Measurements from ENCODE around the gene SCCPDH.

SCCPDH gene

DNA sequence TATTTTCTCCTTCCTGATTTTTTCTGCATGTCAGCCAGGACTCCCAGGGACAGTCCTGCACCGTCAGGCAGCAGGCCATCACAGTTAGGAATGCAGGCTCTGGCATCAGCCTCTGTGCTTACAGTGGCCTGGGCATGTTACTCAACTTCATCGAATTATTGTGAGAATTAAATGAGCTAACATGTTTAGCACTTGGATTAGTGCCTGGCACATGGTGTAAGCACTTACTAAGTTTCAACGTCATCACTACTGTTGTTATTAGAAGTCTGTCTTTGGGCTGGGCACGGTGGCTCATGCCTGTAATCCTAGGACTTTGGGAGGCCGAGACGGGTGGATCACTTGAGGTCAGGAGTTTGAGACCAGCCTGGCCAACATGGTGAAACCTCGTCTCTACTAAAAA lies 45.1 kb downstream of the SCCPDH start:
- H3K4me3 ChIP-seq (ENCODE audit: low read depth, low read length) = no peak overlapping the region
- DNase-seq (ENCODE audit: low read depth) = no peak
- TF ChIP-seq, protein P1, sequence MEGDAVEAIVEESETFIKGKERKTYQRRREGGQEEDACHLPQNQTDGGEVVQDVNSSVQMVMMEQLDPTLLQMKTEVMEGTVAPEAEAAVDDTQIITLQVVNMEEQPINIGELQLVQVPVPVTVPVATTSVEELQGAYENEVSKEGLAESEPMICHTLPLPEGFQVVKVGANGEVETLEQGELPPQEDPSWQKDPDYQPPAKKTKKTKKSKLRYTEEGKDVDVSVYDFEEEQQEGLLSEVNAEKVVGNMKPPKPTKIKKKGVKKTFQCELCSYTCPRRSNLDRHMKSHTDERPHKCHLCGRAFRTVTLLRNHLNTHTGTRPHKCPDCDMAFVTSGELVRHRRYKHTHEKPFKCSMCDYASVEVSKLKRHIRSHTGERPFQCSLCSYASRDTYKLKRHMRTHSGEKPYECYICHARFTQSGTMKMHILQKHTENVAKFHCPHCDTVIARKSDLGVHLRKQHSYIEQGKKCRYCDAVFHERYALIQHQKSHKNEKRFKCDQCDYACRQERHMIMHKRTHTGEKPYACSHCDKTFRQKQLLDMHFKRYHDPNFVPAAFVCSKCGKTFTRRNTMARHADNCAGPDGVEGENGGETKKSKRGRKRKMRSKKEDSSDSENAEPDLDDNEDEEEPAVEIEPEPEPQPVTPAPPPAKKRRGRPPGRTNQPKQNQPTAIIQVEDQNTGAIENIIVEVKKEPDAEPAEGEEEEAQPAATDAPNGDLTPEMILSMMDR (IDR thresholded peaks at IDR 0.05; ENCODE audit: low read depth, low read length) = no peak
- TF ChIP-seq MAX (IDR thresholded peaks at IDR 0.05; ENCODE audit: low read depth, low read length) (no peak), MYC (IDR thresholded peaks at IDR 0.05; ENCODE audit: low read depth, low read length) (no peak), POLR2A (IDR thresholded peaks at IDR 0.05; ENCODE audit: extremely low read depth, insufficient read length) (no peak)

DNA sequence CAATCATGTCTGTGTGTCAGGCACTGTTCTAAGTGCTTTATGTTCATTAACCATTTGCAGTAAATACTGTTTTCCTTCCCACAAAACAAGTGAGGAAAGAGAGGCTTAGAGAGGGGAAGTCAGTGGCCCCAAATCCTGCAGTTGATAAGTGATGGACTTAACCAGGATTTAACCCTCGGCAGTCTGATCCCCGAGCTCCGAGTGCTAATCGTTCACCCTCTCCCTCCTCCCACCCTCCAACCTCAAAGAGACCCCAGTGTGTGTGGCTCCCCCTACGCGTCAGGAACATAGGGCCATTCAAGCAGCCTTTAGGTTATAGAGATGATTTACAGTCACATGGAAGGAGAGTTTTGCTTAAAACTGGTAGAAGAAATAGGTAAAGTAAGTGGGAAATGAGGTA lies 47.2 kb downstream of the SCCPDH start:
- TF ChIP-seq POLR2A (IDR thresholded peaks at IDR 0.05; ENCODE audit: extremely low read depth, insufficient read length) (no peak), MYC (IDR thresholded peaks at IDR 0.05; ENCODE audit: low read depth, low read length) (no peak)
- TF ChIP-seq, protein P1 (IDR thresholded peaks at IDR 0.05; ENCODE audit: low read depth, low read length) = no peak
- DNase-seq (ENCODE audit: low read depth) = no peak
- no peak overlapping the region for H3K4me3 ChIP-seq (ENCODE audit: low read depth, low read length)

GRCh38 chr1:246772686-246773085 lies 48.5 kb downstream of the SCCPDH start:
- no peak overlapping the region for H3K4me3 ChIP-seq (ENCODE audit: low read depth, low read length)
- DNase-seq (ENCODE audit: low read depth) = no peak
- TF ChIP-seq MAX (IDR thresholded peaks at IDR 0.05; ENCODE audit: low read depth, low read length) = no peak
- TF ChIP-seq, protein P1 (IDR thresholded peaks at IDR 0.05; ENCODE audit: low read depth, low read length) = no peak
- TF ChIP-seq POLR2A (IDR thresholded peaks at IDR 0.05; ENCODE audit: extremely low read depth, insufficient read length) = no peak
- TF ChIP-seq MYC (IDR thresholded peaks at IDR 0.05; ENCODE audit: low read depth, low read length) = no peak

DNA sequence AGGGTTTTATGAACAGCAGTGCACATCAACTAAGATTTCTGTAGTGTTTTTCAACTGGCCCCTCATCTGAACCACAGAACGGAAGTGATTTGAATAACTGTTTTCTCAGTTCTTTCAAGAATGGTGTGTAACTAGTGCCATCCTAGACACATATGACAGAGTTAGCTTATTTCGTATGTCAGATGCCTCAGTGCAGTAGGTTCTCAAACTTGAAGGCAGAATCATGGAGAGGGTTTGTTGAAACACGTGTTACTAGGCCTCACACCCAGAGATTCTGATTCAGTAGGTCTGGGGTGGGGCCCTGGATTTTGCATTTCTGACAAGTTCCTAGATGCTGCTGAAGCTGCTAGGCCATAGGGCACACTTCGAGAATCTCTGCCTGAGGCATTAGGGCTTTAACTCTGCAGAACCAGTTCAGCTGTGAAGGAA lies 49.0 kb downstream of the SCCPDH start:
- TF ChIP-seq MAX (IDR thresholded peaks at IDR 0.05; ENCODE audit: low read depth, low read length) = no peak
- TF ChIP-seq, protein P1 (IDR thresholded peaks at IDR 0.05; ENCODE audit: low read depth, low read length) = no peak
- no peak for TF ChIP-seq POLR2A (IDR thresholded peaks at IDR 0.05; ENCODE audit: extremely low read depth, insufficient read length)
- TF ChIP-seq MYC (IDR thresholded peaks at IDR 0.05; ENCODE audit: low read depth, low read length) = no peak
- no peak for DNase-seq (ENCODE audit: low read depth)
- H3K4me3 ChIP-seq (ENCODE audit: low read depth, low read length) = no peak overlapping the region

- DNase-seq (ENCODE audit: low read depth) = no peak
- TF ChIP-seq, protein P1 (IDR thresholded peaks at IDR 0.05; ENCODE audit: low read depth, low read length) = no peak
- H3K4me3 ChIP-seq (ENCODE audit: low read depth, low read length) = no peak overlapping the region
These were observed 51.5 kb downstream of the SCCPDH start for GRCh38 chr1:246775531-246776385.

- no peak for DNase-seq (ENCODE audit: low read depth)
- no peak overlapping the region for H3K4me3 ChIP-seq (ENCODE audit: low read depth, low read length)
- TF ChIP-seq MYC (IDR thresholded peaks at IDR 0.05; ENCODE audit: low read depth, low read length) = no peak
- TF ChIP-seq, protein P1 (IDR thresholded peaks at IDR 0.05; ENCODE audit: low read depth, low read length) = no peak
- TF ChIP-seq MAX (IDR thresholded peaks at IDR 0.05; ENCODE audit: low read depth, low read length) = no peak
- TF ChIP-seq POLR2A (IDR thresholded peaks at IDR 0.05; ENCODE audit: extremely low read depth, insufficient read length) = no peak
These were observed 52.7 kb downstream of the SCCPDH start for GRCh38 chr1:246776923-246777322.
